GM21825 (cell line): ENCODE data around the gene LRCOL1.

Experiments
- ATAC-seq: cut with Tn5 transposase; IDR thresholded peaks from one replicate; pipeline ENCODE4 v1.9.1; 2021; ENCODE audit warnings: mild to moderate bottlenecking, moderate library complexity; ENCODE audit not compliant: unreplicated experiment

LRCOL1 gene

DNA sequence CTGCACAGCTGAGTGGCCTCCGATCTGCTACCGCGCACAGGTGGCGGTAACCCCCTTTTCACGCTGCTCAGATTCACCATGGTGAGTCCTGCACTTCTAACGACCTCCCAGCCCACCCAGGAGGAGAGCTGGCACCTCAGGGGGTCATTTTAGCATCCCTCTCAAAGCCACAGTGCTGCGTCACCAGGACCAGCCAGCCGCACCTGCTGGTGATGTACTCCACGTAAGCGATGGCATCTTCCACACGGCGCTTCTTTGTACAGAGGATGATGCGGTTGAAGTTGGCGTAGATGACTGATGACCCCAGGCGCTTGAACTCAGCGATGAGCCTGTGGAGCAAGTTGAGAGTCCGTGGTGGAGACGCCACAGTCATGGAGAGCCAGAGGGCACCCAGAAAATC is 27.4 kb upstream of the LRCOL1 start:
- ATAC-seq, result no peak

GRCh38 chr12:132635076-132635955 is 24.9 kb upstream of the LRCOL1 start:
- no peak for ATAC-seq

- no peak for ATAC-seq
Measured at GRCh38 chr12:132634411-132634990, 24.1 kb upstream of the LRCOL1 start.

- ATAC-seq, result no peak
Measured at GRCh38 chr12:132633901-132634300, 23.5 kb upstream of the LRCOL1 start.

- no peak for ATAC-seq
Measured at GRCh38 chr12:132633398-132633797, 23.0 kb upstream of the LRCOL1 start.

DNA sequence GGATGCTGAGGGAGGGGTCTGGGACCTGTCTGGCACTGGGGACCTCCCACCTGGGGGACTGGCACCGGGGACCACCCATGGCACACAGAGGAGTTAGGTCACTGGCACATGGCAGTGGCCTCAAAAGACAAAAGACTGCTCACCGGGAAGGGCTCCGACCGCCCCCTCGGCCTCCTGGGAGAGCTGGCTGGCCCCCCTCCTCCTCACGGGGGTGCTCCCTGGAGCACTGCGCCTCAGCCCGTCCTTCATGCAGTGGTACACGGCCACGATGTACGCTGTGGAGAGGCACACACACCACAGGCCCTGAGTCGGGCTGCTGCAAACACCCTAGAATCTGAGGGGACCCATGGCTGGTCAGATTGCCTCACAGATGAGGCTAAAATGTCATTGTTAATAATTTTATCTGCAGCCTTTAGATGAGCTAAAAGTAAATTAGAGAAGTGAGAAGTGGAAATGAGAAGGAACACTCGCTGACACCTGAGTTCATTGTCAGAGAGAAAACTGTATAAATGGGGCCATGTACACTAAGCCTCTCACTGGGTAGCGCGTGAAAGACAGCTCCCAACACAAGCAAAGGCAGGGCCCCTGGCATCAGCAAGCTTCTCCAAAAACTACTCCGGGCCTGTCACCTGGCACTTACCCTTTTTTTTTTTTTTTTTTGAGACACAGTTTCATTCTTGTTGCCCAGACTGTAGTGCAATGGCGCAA is 22.3 kb upstream of the LRCOL1 start:
- no peak for ATAC-seq

- no peak for ATAC-seq
Measured at GRCh38 chr12:132631666-132632065, 21.3 kb upstream of the LRCOL1 start.

DNA sequence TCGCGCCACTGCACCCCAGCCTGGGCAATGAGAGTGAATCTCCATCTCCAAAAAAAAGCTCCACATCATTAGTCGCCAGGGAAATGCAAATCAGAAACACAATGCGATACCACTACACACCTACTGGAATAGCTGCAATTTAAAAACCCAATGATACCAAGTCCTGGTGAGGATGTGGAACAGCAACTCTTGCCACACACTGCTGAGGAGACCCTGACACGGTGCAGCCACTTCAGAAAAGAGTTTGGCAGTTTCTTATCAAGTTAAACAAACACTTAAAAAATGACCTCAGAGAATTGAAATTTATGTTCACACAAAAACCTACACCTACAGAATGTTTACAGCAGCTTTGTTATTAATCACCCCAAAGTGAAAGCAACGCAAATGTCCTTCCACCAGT is 20.3 kb upstream of the LRCOL1 start:
- no peak for ATAC-seq

GRCh38 chr12:132629330-132629729 is 18.9 kb upstream of the LRCOL1 start:
- no peak for ATAC-seq

GRCh38 chr12:132625731-132626430 is 15.5 kb upstream of the LRCOL1 start:
- no peak for ATAC-seq

GRCh38 chr12:132624910-132625630 is 14.7 kb upstream of the LRCOL1 start:
- no peak for ATAC-seq

DNA sequence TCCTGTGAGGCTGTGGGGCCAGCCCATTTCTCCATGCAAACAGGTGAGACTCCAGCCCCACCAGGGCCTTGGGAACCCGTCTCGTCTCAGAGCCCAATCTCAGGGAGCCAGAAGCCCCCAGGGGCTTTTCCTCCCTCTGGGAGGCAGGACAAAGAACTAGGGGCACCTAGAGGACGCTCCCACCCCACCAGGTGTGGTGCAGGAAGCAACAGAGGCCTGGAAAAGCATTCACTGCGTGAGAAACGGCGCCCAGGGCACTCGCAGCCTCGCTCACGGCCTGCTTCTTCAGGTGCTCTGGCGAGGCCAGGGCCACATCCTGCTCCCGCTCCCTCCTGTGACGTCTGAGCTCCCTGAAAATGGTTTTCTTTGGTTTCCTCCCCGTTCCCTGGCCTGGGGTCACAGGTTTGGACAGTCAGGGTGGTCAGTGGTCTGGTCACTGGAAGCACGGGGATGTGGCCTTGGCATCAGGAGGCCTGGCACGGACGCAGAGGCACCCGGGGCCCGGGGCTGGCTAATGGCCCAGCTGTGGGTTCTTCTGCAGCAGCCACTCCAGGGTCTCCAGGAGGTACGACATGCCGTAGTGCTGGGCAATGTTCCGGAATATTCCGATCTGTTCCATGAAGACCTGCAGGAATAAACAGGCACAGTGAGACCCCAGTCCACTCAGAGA is 13.9 kb upstream of the LRCOL1 start:
- no peak for ATAC-seq

GRCh38 chr12:132623072-132623869 is 12.9 kb upstream of the LRCOL1 start:
- ATAC-seq, result no peak

DNA sequence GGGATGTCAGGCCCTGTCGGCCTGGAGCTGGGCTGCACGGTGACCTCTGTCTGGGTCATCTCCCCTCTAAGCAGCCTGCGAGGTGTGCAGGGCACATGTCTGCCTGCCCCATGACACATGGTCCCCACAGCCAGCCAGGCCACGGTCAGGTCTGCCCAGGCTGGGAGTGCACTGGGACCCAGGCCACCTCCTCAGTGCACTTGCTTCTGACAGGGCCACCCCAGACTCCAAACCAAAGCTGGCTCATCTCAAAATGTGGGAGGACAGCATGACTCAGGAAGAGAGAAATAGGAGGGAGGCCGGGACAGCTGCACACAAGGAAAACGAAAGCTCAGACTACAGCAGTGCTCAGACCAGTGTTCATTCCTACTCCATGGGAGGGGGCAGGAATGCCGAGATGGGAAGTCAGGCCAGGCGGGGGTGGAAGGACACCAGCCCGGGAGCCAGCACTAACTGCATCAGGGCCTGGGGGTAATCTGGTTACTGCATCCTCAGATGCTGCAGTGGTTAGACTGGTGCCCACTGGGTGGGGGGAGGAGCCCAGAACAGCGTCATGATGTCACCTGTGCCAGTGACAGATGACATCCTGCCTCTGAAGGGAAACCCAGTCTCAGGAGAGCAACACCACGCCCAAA is 12.2 kb upstream of the LRCOL1 start:
- ATAC-seq, result no peak

DNA sequence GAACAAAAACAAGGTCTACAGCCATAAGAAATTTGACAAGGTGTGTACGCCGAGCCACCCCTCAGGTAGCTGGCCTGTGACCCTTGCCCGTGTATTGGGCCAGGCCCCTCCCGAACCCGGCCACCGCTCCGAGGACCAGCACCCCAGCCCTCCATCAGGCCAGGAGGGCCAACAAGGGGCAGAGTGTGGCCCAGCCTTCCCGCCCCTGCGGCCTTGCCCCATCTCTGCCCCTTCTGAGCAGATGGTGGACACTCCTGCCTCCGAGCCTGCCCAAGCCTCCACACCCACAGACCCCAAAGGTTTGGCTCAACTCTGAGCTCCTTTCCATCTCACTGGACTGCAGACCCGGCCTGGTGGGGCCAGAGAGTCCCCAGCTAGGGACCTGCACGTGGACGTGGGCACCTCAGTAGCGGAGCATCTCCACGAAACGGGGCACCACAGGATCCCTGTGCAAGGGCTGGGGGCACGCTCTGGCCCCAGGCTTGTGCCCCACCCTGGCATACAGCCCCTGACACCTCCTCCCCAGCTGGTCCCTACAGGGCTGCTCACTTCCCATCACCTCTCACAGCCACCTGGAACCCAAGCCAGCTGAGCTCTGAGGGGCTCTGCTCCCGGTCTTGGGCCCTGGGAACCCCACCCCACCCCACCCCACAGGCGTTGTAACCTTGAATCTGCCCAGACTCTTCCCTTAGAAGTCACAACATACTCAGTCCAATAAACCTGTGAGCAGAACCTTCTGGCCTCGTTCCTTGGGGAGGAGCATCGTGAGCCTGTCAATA is 11.5 kb upstream of the LRCOL1 start:
- ATAC-seq, result no peak

GRCh38 chr12:132620899-132621656 is 10.7 kb upstream of the LRCOL1 start:
- no peak for ATAC-seq
